Measurements from ENCODE around the gene GPANK1. TPM values are rescaled to one million over a fixed set of nuclear protein-coding genes. Genes with fewer than 3 reads are reported as not detected.

The GPANK1 gene
- total RNA-seq, 1 experiment from 2014 or later, result 18.3 TPM

DNA sequence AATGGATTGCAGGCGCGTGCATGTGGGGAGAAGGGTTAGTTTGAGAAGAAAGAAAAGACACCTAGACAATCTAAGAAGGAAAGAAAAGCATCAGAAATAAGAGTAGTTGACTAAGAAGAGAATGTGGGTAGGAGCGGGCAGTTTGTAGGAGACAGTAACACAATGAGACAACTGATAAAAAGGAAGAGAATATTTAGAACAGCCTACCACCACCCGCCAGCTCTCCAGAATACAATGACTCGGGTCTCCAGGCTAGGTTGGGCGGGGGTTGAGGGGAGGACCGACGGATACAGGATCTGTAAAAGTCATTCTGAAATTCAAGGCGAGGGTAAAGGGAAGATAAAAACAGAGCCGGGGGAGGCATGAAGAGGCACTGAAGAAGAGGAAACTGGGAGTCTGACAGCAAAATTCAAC lies 37.6 kb upstream of the GPANK1 start:
- TF ChIP-seq, protein P1, sequence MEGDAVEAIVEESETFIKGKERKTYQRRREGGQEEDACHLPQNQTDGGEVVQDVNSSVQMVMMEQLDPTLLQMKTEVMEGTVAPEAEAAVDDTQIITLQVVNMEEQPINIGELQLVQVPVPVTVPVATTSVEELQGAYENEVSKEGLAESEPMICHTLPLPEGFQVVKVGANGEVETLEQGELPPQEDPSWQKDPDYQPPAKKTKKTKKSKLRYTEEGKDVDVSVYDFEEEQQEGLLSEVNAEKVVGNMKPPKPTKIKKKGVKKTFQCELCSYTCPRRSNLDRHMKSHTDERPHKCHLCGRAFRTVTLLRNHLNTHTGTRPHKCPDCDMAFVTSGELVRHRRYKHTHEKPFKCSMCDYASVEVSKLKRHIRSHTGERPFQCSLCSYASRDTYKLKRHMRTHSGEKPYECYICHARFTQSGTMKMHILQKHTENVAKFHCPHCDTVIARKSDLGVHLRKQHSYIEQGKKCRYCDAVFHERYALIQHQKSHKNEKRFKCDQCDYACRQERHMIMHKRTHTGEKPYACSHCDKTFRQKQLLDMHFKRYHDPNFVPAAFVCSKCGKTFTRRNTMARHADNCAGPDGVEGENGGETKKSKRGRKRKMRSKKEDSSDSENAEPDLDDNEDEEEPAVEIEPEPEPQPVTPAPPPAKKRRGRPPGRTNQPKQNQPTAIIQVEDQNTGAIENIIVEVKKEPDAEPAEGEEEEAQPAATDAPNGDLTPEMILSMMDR (IDR thresholded peaks at IDR 0.05), result no peak
- TF ChIP-seq, protein P2, sequence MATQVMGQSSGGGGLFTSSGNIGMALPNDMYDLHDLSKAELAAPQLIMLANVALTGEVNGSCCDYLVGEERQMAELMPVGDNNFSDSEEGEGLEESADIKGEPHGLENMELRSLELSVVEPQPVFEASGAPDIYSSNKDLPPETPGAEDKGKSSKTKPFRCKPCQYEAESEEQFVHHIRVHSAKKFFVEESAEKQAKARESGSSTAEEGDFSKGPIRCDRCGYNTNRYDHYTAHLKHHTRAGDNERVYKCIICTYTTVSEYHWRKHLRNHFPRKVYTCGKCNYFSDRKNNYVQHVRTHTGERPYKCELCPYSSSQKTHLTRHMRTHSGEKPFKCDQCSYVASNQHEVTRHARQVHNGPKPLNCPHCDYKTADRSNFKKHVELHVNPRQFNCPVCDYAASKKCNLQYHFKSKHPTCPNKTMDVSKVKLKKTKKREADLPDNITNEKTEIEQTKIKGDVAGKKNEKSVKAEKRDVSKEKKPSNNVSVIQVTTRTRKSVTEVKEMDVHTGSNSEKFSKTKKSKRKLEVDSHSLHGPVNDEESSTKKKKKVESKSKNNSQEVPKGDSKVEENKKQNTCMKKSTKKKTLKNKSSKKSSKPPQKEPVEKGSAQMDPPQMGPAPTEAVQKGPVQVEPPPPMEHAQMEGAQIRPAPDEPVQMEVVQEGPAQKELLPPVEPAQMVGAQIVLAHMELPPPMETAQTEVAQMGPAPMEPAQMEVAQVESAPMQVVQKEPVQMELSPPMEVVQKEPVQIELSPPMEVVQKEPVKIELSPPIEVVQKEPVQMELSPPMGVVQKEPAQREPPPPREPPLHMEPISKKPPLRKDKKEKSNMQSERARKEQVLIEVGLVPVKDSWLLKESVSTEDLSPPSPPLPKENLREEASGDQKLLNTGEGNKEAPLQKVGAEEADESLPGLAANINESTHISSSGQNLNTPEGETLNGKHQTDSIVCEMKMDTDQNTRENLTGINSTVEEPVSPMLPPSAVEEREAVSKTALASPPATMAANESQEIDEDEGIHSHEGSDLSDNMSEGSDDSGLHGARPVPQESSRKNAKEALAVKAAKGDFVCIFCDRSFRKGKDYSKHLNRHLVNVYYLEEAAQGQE (IDR thresholded peaks at IDR 0.05; ENCODE audit: insufficient read depth in 1 of 2, low read depth in 2 of 2, low read length in 1 of 2), result 0 out of 4 replicates have a peak, but pooled peaks of 1 of the 2 experiments have one; percentile 3
- Histone ChIP-seq H3K27me3 (ENCODE audit: control insufficient read depth, insufficient read depth, low read length) (no peaks in the 10 kb centered on the region), H3K4me1 (ENCODE audit: control insufficient read depth, insufficient read depth, low read length) (peaks cover 7% of the 10 kb centered on the region; the same call in 1 of the 2 replicates), H3K4me3 (ENCODE audit: low read depth in 2 of 2, low read length in 2 of 2) (peak overlapping the region; percentile 92 to 99), H3K27ac (ENCODE audit: low read length) (peak overlapping the region; percentile 95), H3K36me3 (ENCODE audit: control insufficient read depth, insufficient read depth, low read length) (peaks cover 4% of the 10 kb centered on the region; the same call in 1 of the 2 replicates), H3K9me3 (ENCODE audit: control insufficient read depth, insufficient read depth, low read depth, low read length) (no peaks in the 10 kb centered on the region)
- TSS peak; percentile 75 for BruUV-seq (replicated peaks)
- ChIA-PET POLR2A (no interaction called here), CTCF (no interaction called here)
- in situ Hi-C loops (cut with HindIII; ENCODE audit: low pct_unique_long_range_greater_than_20kb, low sequenced_read_pairs) (no loop called here), intact Hi-C loops (cut with micrococcal nuclease; ENCODE audit: unreplicated experiment) (no loop called here)
- ATAC-seq (no peak), DNase-seq (ENCODE audit: low read depth, low spot score) (no peak)

DNA sequence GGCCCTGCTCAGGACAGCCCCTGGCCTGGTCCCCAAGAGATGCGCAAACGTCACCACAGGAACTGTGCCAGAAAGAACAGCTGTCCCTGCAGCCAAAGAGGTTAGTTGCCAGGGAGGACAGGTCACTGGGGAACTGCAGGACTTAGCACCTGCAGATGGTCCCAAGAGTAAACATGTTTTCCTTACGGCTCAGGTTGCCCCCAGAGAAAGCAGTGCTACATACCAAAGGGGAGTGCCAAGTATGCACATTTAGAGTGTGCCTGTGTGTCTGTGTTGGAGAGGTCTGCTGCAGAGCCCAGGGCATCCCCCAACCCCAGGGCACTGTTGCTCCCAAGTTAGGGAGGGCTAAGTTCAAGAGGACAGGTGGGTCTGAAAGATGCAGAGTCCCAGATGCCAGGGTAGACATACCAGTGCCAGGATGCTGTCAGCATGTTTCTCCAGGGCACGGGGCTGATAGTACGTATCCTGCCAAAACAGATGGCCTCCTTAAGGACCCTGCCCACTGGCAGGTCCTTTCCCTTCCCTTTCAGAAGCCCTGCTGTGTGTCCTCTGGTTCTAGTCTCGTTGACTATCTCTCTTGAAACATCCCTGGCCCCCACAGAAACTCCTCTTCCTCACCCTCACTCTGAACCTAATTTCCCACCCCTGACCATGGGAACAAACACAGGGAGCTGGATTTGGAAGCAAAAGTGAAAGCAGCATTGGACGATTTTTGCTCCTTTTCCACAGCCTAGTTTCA lies 37.0 kb upstream of the GPANK1 start:
- CTCF ChIA-PET, result no interaction called here
- peaks cover 7% of the 10 kb centered on the region; the same call in 1 of the 2 replicates for H3K4me1 ChIP-seq (ENCODE audit: control insufficient read depth, insufficient read depth, low read length)
- BruUV-seq (replicated peaks), result no TSS peak
- no peaks in the 10 kb centered on the region for H3K9me3 ChIP-seq (ENCODE audit: control insufficient read depth, insufficient read depth, low read depth, low read length)
- no peak for ATAC-seq
- in situ Hi-C loops (cut with HindIII; ENCODE audit: low pct_unique_long_range_greater_than_20kb, low sequenced_read_pairs), result no loop called here
- no peak for DNase-seq (ENCODE audit: low read depth, low spot score)
- POLR2A ChIA-PET, result no interaction called here
- peak overlapping the region; percentile 92 to 99 for H3K4me3 ChIP-seq (ENCODE audit: low read depth in 2 of 2, low read length in 2 of 2)
- H3K36me3 ChIP-seq (ENCODE audit: control insufficient read depth, insufficient read depth, low read length), result peaks cover 4% of the 10 kb centered on the region; the same call in 1 of the 2 replicates
- H3K27me3 ChIP-seq (ENCODE audit: control insufficient read depth, insufficient read depth, low read length), result no peaks in the 10 kb centered on the region
- intact Hi-C loops (cut with micrococcal nuclease; ENCODE audit: unreplicated experiment), result no loop called here
- TF ChIP-seq, protein P2 (IDR thresholded peaks at IDR 0.05; ENCODE audit: insufficient read depth in 1 of 2, low read depth in 2 of 2, low read length in 1 of 2), result no peak
- TF ChIP-seq TCF7L2 (IDR thresholded peaks at IDR 0.05; ENCODE audit: low read depth, low read length) (no peak), SIN3A (IDR thresholded peaks at IDR 0.05; ENCODE audit: borderline replicate concordance, insufficient read depth, low read depth, low read length) (no peak), POLR2AphosphoS5 (IDR thresholded peaks at IDR 0.05; ENCODE audit: low read depth, low read length) (no peak)
- TF ChIP-seq, protein P1 (IDR thresholded peaks at IDR 0.05), result no peak
- peak overlapping the region; percentile 95 for H3K27ac ChIP-seq (ENCODE audit: low read length)
